Mammary epithelial cell (primary cell): ENCODE data around the gene CPA4.

ENCODE experiments used
- CTCF ChIP-seq, 2 donors: IDR thresholded peaks in 1 of 2; conservative IDR thresholded peaks in 1 of 2; 2 replicates each; pipeline ENCODE4 v1.5.1; 2011 to 2012; ENCODE audit warnings: inconsistent platforms in 2 of 2, low read length in 2 of 2, mild to moderate bottlenecking in 2 of 2, control low read depth in 1 of 2, low read depth in 1 of 2; ENCODE audit not compliant: insufficient read depth in 1 of 2; ENCODE audit errors: extremely low read depth in 1 of 2
- EZH2 ChIP-seq: IDR thresholded peaks from 2 replicates; pipeline ENCODE4 v1.6.1; 2012; ENCODE audit warnings: low read length, inconsistent platforms, borderline replicate concordance

DNA sequence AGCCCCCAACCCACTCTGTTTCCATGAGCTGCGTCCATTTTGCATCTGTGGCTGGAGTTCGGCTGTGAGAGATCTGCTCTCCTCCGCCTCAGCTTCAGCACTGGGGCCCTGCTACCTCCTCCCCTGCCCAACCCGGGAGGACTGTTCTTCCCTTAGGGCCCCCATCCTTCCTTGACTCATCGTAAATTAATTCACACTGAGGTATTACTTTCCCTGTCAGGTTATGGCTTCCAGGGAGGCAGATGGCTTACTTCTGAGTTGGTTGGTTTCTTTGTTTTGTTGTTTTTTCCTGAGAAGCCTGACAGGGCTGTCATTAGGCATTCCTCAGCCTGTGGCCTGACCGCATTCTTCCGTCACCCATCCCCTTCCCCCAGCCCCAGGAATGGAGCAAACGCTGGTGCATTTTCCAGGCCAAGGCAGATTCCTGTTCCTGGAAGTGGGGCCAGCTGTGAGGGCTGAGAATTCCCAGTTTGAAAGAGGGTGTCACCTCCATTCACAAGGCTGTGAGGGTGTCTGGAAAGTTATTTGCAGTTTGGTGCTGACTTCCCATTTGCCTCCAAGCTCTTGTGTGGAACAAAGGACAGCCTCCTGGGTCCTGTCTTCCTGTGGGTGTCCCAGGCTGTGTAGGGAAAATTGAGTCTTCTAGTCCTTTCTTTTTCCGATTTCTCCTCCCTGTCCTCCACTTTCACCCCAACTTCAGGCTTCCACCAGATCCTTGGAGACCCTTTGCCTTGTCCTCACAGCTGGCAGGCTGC lies 63.3 kb downstream of the CPA4 start:
- no peak for TF ChIP-seq CTCF (conservative IDR thresholded peaks at IDR 0.05 in 1 of 2, IDR thresholded peaks at IDR 0.05 in 1 of 2; ENCODE audit: extremely low read depth in 1 of 2, insufficient read depth in 1 of 2, low read depth in 1 of 2, low read length in 2 of 2)
- no peak for TF ChIP-seq EZH2
